H9 (cell line): ENCODE measurements around the gene LINC00305. TPM values are rescaled to one million over a fixed set of nuclear protein-coding genes. Genes with fewer than 3 reads are reported as not detected.

Experiments used
- DNase-seq: peaks from one replicate; pipeline ENCODE4 v3.0.0-alpha.2; 2017
- H2AFZ ChIP-seq: one replicate; pipeline ENCODE4 v1.6.1; 2013; ENCODE audit warnings: mild to moderate bottlenecking, low read length, control low read depth, moderate library complexity
- H2AK5ac ChIP-seq: 2 replicates; pipeline ENCODE4 v1.6.1; 2013; ENCODE audit warnings: low read length, control low read depth, mixed read lengths; ENCODE audit not compliant: insufficient read length
- H2BK120ac ChIP-seq: one replicate; pipeline ENCODE4 v1.6.1; 2013; ENCODE audit warnings: low read depth, mild to moderate bottlenecking, low read length, control low read depth, inconsistent platforms; ENCODE audit not compliant: poor library complexity, severe bottlenecking
- H2BK12ac ChIP-seq: 2 replicates; pipeline ENCODE4 v1.6.1; 2013; ENCODE audit warnings: low read length, control low read depth, mixed read lengths, low read depth; ENCODE audit not compliant: insufficient read length
- H2BK15ac ChIP-seq: 2 replicates; pipeline ENCODE4 v1.6.1; 2013; ENCODE audit warnings: low read depth, low read length, control low read depth
- H2BK20ac ChIP-seq: one replicate; pipeline ENCODE4 v1.6.1; 2013; ENCODE audit warnings: low read depth, mild to moderate bottlenecking, low read length, control low read depth, inconsistent platforms; ENCODE audit not compliant: poor library complexity, severe bottlenecking
- H2BK5ac ChIP-seq: 2 replicates; pipeline ENCODE4 v1.6.1; 2013; ENCODE audit warnings: low read length, control low read depth, mixed read lengths; ENCODE audit not compliant: insufficient read length
- H3K14ac ChIP-seq: 2 replicates; pipeline ENCODE4 v1.6.1; 2013; ENCODE audit warnings: low read length, control low read depth; ENCODE audit not compliant: insufficient read depth
- H3K18ac ChIP-seq: 2 replicates; pipeline ENCODE4 v1.6.1; 2013; ENCODE audit warnings: low read depth, mild to moderate bottlenecking, mixed read lengths, low read length, control low read depth; ENCODE audit not compliant: insufficient read length
- H3K23ac ChIP-seq: 2 replicates; pipeline ENCODE4 v1.6.1; 2013; ENCODE audit warnings: low read length, control low read depth, mixed read lengths, low read depth; ENCODE audit not compliant: insufficient read length
- H3K23me2 ChIP-seq: 2 replicates; pipeline ENCODE4 v1.6.1; 2013; ENCODE audit warnings: low read depth, mild to moderate bottlenecking, mixed read lengths, low read length, control low read depth; ENCODE audit not compliant: insufficient read length, poor library complexity, severe bottlenecking
- H3K27ac ChIP-seq: 2 replicates; pipeline ENCODE4 v1.5.1; 2013; ENCODE audit warnings: low read length, control low read depth, mixed read lengths, low read depth; ENCODE audit not compliant: insufficient read length
- H3K27me3 ChIP-seq: 2 replicates; pipeline ENCODE4 v1.6.1; 2013; ENCODE audit warnings: low read length, control low read depth, inconsistent platforms; ENCODE audit not compliant: insufficient read depth
- H3K4ac ChIP-seq: 2 replicates; pipeline ENCODE4 v1.6.1; 2013; ENCODE audit warnings: low read depth, mild to moderate bottlenecking, control low read depth, inconsistent platforms, low read length, moderate library complexity
- H3K4me1 ChIP-seq: 2 replicates; pipeline ENCODE4 v1.6.1; 2013; ENCODE audit warnings: low read length, control low read depth, inconsistent platforms; ENCODE audit not compliant: insufficient read depth
- H3K4me2 ChIP-seq: 2 replicates; pipeline ENCODE4 v1.6.1; 2013; ENCODE audit warnings: low read length, control low read depth, mixed read lengths; ENCODE audit not compliant: insufficient read length, insufficient read depth
- H3K56ac ChIP-seq: 2 replicates; pipeline ENCODE4 v1.6.1; 2013; ENCODE audit warnings: low read depth, mild to moderate bottlenecking, mixed read lengths, low read length, control low read depth; ENCODE audit not compliant: insufficient read length
- H3K79me1 ChIP-seq: 2 replicates; pipeline ENCODE4 v1.6.1; 2013; ENCODE audit warnings: low read depth, mild to moderate bottlenecking, moderate library complexity, low read length, control low read depth, inconsistent platforms; ENCODE audit not compliant: insufficient read depth, poor library complexity, severe bottlenecking
- H3K79me2 ChIP-seq: 2 replicates; pipeline ENCODE4 v1.6.1; 2013; ENCODE audit warnings: low read length, control low read depth, inconsistent platforms; ENCODE audit not compliant: insufficient read depth
- H3K9ac ChIP-seq: 2 replicates; pipeline ENCODE4 v1.6.1; 2013; ENCODE audit warnings: low read length, control low read depth, mixed read lengths; ENCODE audit not compliant: insufficient read length; ENCODE audit errors: extremely low read depth
- H3K9me3 ChIP-seq: one replicate; pipeline ENCODE4 v1.6.1; 2013; ENCODE audit warnings: low read depth, low read length, inconsistent platforms; ENCODE audit not compliant: control insufficient read depth
- H3T11ph ChIP-seq: one replicate; pipeline ENCODE4 v1.6.1; 2013; ENCODE audit warnings: mild to moderate bottlenecking, low read length, control low read depth, inconsistent platforms
- H4K20me1 ChIP-seq: one replicate; pipeline ENCODE4 v1.6.1; 2013; ENCODE audit not compliant: control insufficient read depth, insufficient read length, insufficient read depth
- H4K5ac ChIP-seq: 2 replicates; pipeline ENCODE4 v1.6.1; 2013; ENCODE audit warnings: low read depth, mild to moderate bottlenecking, mixed read lengths, low read length, control low read depth; ENCODE audit not compliant: insufficient read length
- H4K8ac ChIP-seq: replicated peaks from 2 replicates; pipeline ENCODE4 v1.6.1; 2013; ENCODE audit warnings: low read length, control low read depth, mixed read lengths, low read depth; ENCODE audit not compliant: insufficient read length
- H4K91ac ChIP-seq: 2 replicates; pipeline ENCODE4 v1.6.1; 2013; ENCODE audit warnings: low read depth, mild to moderate bottlenecking, moderate library complexity, mixed read lengths, low read length, control low read depth; ENCODE audit not compliant: insufficient read length
- H3K27ac Mint-ChIP-seq, 3 experiments: 2 replicates in 2 of 3; 3 replicates in 1 of 3; pipeline ENCODE4 v1.8.0; 2020 to 2021; ENCODE audit warnings: mixed read lengths in 3 of 3, mild to moderate bottlenecking in 1 of 3, moderate library complexity in 1 of 3
- H3K27me3 Mint-ChIP-seq: 2 replicates; pipeline ENCODE4 v1.8.0; 2021; ENCODE audit warnings: low read depth, mild to moderate bottlenecking, moderate library complexity, mixed read lengths
- H3K36me3 Mint-ChIP-seq, 3 experiments: 2 replicates in 2 of 3; 3 replicates in 1 of 3; pipeline ENCODE4 v1.8.0; 2020 to 2021; ENCODE audit warnings: low read depth in 3 of 3, mixed read lengths in 3 of 3; ENCODE audit not compliant: insufficient read depth in 1 of 3
- H3K4me1 Mint-ChIP-seq, 2 experiments: 2 replicates each; pipeline ENCODE4 v1.8.0; 2020; ENCODE audit warnings: mixed read lengths in 2 of 2
- H3K4me3 Mint-ChIP-seq, 2 experiments: 2 replicates in 1 of 2; 3 replicates in 1 of 2; pipeline ENCODE4 v1.8.0; 2020 to 2021; ENCODE audit warnings: mild to moderate bottlenecking in 2 of 2, mixed read lengths in 2 of 2, moderate library complexity in 1 of 2
- H3K9me3 Mint-ChIP-seq, 2 experiments: 2 replicates in 1 of 2; 3 replicates in 1 of 2; pipeline ENCODE4 v1.8.0; 2020; ENCODE audit warnings: mild to moderate bottlenecking in 2 of 2, mixed read lengths in 2 of 2, moderate library complexity in 1 of 2
- CTCF ChIP-seq: fragments of 200-600 bp; sonication (generic); conservative IDR thresholded peaks from 3 replicates; pipeline ENCODE4 v1.8.0; 2021; ENCODE audit warnings: antibody characterized with exemption, mild to moderate bottlenecking
- WGBS: extraction: QIAGEN DNeasy Blood & Tissue Kit; methylation state at CpG from one replicate; pipeline ENCODE4 v1.1.7; 2013; ENCODE audit warnings: missing lambda C conversion rate, low lambda C conversion rate, mixed read lengths; ENCODE audit not compliant: insufficient read length; ENCODE audit errors: extremely low coverage; 5-methylcytosine and 5-hydroxymethylcytosine counted together
- total RNA-seq: library from RNA; stranded (reverse); gene quantifications from 2 replicates; pipeline ENCODE4 v1.2.1, GENCODE V29; 2021

LINC00305 gene
- total RNA-seq, 1 experiment from 2014 or later: not detected

- Mint-ChIP-seq H3K9me3 (peaks cover 0 to 2% of the 10 kb centered on the region in 2 experiments; a peak in 2 of 5 replicates), H3K4me1 (peaks cover 11 to 13% of the 10 kb centered on the region in 2 experiments), H3K36me3 (peaks cover 0 to 3% (median 0%) of the 10 kb centered on the region in 3 experiments; a peak in 3 of 7 replicates), H3K27me3 (no peaks in the 10 kb centered on the region; the same call in 1 of the 2 replicates), H3K27ac (no peak overlapping the region), H3K4me3 (no peak overlapping the region)
- Histone ChIP-seq H2BK5ac (no peak overlapping the region), H3K79me1 (no peaks in the 10 kb centered on the region), H3K9me3 (no peaks in the 10 kb centered on the region), H3K4me1 (no peaks in the 10 kb centered on the region; the same call in 1 of the 2 replicates), H4K8ac (no peak overlapping the region), H3K4ac (no peak overlapping the region), H3K23ac (no peak overlapping the region), H3K4me2 (no peak overlapping the region), H2BK12ac (no peak overlapping the region), H3K9ac (no peak overlapping the region), H2BK15ac (no peak overlapping the region), H3K27ac (no peak overlapping the region), H3K56ac (no peak overlapping the region), H3T11ph (no peak overlapping the region), H4K91ac (no peak overlapping the region), H2AK5ac (no peak overlapping the region), H3K27me3 (no peaks in the 10 kb centered on the region), H4K20me1 (no peaks in the 10 kb centered on the region), H2BK20ac (no peak overlapping the region), H3K23me2 (no peaks in the 10 kb centered on the region), H3K18ac (no peak overlapping the region), H2BK120ac (no peak overlapping the region), H3K79me2 (no peaks in the 10 kb centered on the region), H4K5ac (no peak overlapping the region), H2AFZ (no peak overlapping the region), H3K14ac (no peak overlapping the region)
- no peak for TF ChIP-seq CTCF
- no peak for DNase-seq
- no CpG with 5 or more reads among the region's 3 CpGs for WGBS
Measured at GRCh38 chr18:64031411-64031810, 117.5 kb downstream of the LINC00305 start.

Other genes starting within 250 kb of the LINC00305 start
- gene SERPINB10, start 241.1 kb downstream of the LINC00305 start, total RNA-seq: not detected in 2 replicates
- 3.9 and 6.6 TPM in 2 replicates for gene HMSD, start 199.8 kb downstream of the LINC00305 start, total RNA-seq
- 2.1 and 2.9 TPM in 2 replicates for gene SERPINB8, start 179.0 kb downstream of the LINC00305 start, total RNA-seq